ENCODE data around the gene SNRNP200. TPM values are rescaled to one million over a fixed set of nuclear protein-coding genes. Genes with fewer than 3 reads are reported as not detected.

Gene SNRNP200
- total RNA-seq, 2 donors from 2014 or later, result 117 to 148 TPM

DNA sequence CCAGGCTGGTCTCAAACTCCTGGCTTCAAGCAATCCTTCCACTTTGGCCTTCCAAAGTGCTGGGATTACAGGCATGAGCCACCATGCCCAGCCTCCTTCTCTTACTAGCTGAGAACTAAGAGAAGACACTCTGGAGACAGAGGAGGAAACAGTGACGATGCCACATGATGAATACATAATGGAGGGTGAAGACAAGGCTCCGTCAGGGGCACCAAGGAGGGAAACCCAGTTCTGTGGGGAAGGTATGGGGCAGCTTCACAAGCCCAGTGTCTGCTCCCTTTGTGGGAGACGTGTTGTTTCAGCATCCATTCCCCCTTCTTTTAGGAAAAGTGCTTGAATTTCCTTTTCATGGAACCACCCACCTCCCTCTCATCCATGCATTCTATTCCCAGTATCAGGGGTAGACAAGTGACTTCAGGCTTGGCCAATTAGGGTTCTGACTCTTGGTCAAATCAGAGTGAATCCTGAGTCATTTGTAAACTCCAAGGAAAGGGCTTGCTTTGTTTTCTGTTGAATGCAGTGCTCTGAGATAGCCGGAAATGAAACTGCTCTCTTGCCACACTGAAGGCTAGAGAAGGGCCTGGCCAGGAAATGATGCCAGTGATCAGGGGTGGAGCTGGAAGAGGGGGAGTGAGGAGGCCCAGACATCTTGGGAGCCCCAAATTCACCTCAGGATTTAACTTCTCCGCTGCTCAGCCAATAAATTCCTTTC, 63.3 kb downstream of the SNRNP200 start:
- H3K4me1 ChIP-seq (replicated peaks), result no peaks in the 10 kb centered on the region
- intact Hi-C loops (cut with DNase I), result no loop called here
- no peaks in the 10 kb centered on the region for H3K9me3 ChIP-seq
- TF ChIP-seq, protein P1, sequence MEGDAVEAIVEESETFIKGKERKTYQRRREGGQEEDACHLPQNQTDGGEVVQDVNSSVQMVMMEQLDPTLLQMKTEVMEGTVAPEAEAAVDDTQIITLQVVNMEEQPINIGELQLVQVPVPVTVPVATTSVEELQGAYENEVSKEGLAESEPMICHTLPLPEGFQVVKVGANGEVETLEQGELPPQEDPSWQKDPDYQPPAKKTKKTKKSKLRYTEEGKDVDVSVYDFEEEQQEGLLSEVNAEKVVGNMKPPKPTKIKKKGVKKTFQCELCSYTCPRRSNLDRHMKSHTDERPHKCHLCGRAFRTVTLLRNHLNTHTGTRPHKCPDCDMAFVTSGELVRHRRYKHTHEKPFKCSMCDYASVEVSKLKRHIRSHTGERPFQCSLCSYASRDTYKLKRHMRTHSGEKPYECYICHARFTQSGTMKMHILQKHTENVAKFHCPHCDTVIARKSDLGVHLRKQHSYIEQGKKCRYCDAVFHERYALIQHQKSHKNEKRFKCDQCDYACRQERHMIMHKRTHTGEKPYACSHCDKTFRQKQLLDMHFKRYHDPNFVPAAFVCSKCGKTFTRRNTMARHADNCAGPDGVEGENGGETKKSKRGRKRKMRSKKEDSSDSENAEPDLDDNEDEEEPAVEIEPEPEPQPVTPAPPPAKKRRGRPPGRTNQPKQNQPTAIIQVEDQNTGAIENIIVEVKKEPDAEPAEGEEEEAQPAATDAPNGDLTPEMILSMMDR (IDR thresholded peaks at IDR 0.05), result no peak
- no peak for TF ChIP-seq POLR2A (IDR thresholded peaks at IDR 0.05)
- H3K36me3 ChIP-seq, result no peaks in the 10 kb centered on the region
- 75% methylated on average over 5 of the region's 5 CpGs for WGBS
- no peak overlapping the region for H3K4me3 ChIP-seq
- H3K27ac ChIP-seq, result no peak overlapping the region
- DNase-seq (ENCODE audit: low spot score), result no peak
- no peaks in the 10 kb centered on the region for H3K27me3 ChIP-seq (replicated peaks; ENCODE audit: insufficient read depth)

DNA sequence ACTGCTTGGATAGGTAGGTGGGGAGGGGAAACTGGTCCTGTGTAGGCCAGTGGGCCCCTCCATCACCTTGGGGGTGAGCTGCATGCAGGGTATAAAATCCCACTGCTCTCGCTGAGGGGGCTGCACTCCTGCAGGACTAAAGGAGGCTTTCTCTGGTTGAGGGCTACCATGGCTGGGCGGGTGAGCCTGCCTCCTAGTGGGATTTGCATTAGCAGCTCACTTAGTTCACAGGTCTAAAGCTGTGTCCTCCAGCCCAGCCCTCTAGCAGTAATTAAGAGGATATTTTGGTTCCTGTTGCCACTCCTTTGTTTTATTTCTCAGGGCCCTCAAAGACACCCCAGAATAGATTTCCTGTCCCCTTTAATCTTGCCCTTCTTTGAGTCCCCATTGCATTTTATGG, 64.1 kb downstream of the SNRNP200 start:
- 43% methylated on average over 2 of the region's 2 CpGs for WGBS

DNA sequence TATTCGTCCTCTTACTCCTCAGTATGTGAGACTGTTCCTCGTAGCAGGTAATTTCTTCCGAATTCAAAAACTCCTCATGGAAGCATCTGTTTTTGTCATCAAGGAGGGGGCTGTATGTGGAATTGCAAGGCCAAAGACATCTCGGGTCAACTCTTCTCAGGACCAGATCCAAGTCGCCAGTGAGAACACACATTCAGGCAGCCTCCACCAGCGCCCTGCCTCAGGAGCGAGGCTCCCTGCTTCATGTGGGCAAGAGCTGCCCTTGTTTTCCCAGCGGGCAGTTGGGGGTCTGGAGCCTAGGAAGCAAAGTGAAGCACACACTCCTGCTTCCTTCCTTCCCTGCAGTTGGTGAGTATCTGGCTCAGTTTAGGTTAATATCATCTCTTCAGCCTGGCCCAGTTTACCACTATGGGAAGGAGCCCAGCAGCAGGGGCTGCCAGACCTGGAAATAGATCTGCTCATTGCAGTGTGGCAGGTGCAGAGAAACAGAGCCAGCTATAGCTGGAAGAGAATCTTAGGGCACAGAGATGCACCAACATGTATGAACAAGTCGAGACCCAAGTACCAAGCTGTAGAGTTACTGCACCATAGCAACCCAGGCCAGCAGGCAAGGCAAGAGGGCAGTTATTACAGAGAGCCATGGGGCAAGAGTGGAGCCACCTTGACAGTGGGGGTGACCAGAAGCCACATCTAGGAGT, 64.9 kb downstream of the SNRNP200 start:
- no peak overlapping the region for H3K4me3 ChIP-seq
- H3K9me3 ChIP-seq, result no peaks in the 10 kb centered on the region
- H3K36me3 ChIP-seq, result no peaks in the 10 kb centered on the region
- intact Hi-C loops (cut with DNase I), result no loop called here
- no peak overlapping the region for H3K27ac ChIP-seq
- TF ChIP-seq, protein P1 (IDR thresholded peaks at IDR 0.05), result no peak
- TF ChIP-seq POLR2AphosphoS5 (IDR thresholded peaks at IDR 0.05) (no peak), POLR2A (IDR thresholded peaks at IDR 0.05) (no peak)
- no peaks in the 10 kb centered on the region for H3K27me3 ChIP-seq (replicated peaks; ENCODE audit: insufficient read depth)
- DNase-seq (ENCODE audit: low spot score), result no peak
- WGBS, result 85% methylated on average over 9 of the region's 9 CpGs
- H3K4me1 ChIP-seq (replicated peaks), result no peaks in the 10 kb centered on the region

More for the DNA sequence above, 64.1 kb downstream of the SNRNP200 start:
- no peaks in the 10 kb centered on the region for H3K36me3 ChIP-seq
- H3K27ac ChIP-seq, result no peak overlapping the region
- no peak for DNase-seq (ENCODE audit: low spot score)
- H3K27me3 ChIP-seq (replicated peaks; ENCODE audit: insufficient read depth), result no peaks in the 10 kb centered on the region
- H3K9me3 ChIP-seq, result no peaks in the 10 kb centered on the region
- TF ChIP-seq, protein P1 (IDR thresholded peaks at IDR 0.05), result no peak
- no peak for TF ChIP-seq POLR2A (IDR thresholded peaks at IDR 0.05)
- no peak for TF ChIP-seq POLR2AphosphoS5 (IDR thresholded peaks at IDR 0.05)
- H3K4me3 ChIP-seq, result no peak overlapping the region
- H3K4me1 ChIP-seq (replicated peaks), result no peaks in the 10 kb centered on the region
- intact Hi-C loops (cut with DNase I), result no loop called here

DNA sequence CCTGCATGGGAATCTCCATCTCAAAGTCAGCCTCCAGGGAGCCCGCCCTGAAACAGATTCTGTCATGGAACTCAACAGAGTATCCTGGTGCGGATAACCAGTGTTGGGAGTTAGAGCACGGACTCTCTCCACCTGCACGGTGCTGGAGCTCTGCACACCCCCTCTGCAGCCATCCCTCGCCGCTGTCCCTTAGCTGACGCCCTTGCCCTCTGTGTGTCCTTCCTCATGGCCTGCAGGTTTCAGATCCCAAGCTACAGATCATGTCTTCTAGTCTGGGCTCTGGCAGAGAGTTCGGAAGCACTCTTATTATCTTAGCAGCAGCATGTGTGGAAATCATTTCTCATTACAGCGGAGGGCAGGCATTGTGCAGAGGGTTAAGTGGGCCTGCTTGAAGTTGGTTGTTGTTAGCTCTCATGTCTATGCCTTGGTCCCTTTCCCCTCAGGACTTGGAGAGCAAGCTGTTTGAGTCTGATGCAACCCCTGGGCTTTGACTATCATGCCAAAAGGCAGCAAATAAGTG, 65.5 kb downstream of the SNRNP200 start:
- intact Hi-C loops (cut with DNase I), result no loop called here
- TF ChIP-seq, protein P1 (IDR thresholded peaks at IDR 0.05), result no peak
- no peak for TF ChIP-seq POLR2AphosphoS5 (IDR thresholded peaks at IDR 0.05)
- TF ChIP-seq POLR2A (IDR thresholded peaks at IDR 0.05), result no peak
- no peaks in the 10 kb centered on the region for H3K9me3 ChIP-seq
- H3K4me3 ChIP-seq, result no peak overlapping the region
- H3K36me3 ChIP-seq, result no peaks in the 10 kb centered on the region
- H3K27ac ChIP-seq, result no peak overlapping the region
- no peaks in the 10 kb centered on the region for H3K27me3 ChIP-seq (replicated peaks; ENCODE audit: insufficient read depth)
- no peak for DNase-seq (ENCODE audit: low spot score)
- 89% methylated on average over 9 of the region's 9 CpGs for WGBS
- H3K4me1 ChIP-seq (replicated peaks), result no peaks in the 10 kb centered on the region
